Bronchial epithelial cell (primary cell): ENCODE results near the gene BEST1. TPM values are rescaled to one million over a fixed set of nuclear protein-coding genes. Genes with fewer than 3 reads are reported as not detected.

Experiments used
- DNase-seq: peaks from one replicate; pipeline ENCODE4 v3.0.0-alpha.2; 2010; ENCODE audit warnings: low read depth
- FAIRE-seq: peaks from 2 replicates; lab custom pipeline; 2011; peaks lifted over from hg19 to GRCh38; lab: Jason Lieb, UNC
- H3K27me3 ChIP-seq: 2 replicates; pipeline ENCODE4 v1.5.1; 2011; ENCODE audit warnings: low read length; ENCODE audit not compliant: control insufficient read depth, insufficient read depth
- H3K36me3 ChIP-seq: 2 replicates; pipeline ENCODE4 v1.5.1; 2011; ENCODE audit warnings: low read length; ENCODE audit not compliant: control insufficient read depth, insufficient read depth
- H3K4me3 ChIP-seq: 2 replicates; pipeline ENCODE4 v1.5.1; 2011; ENCODE audit warnings: mild to moderate bottlenecking, low read depth, low read length, control low read depth
- total RNA-seq: library from RNA; depleted of rRNA; stranded (reverse); fragments of >200 nt; gene quantifications from 2 replicates; pipeline ENCODE4 v1.2.1, GENCODE V29; 2014
- TF ChIP-seq, protein P1 (sequence below): IDR thresholded peaks from 2 replicates; pipeline ENCODE4 v1.5.1; 2011; ENCODE audit warnings: mild to moderate bottlenecking, moderate library complexity, low read length, control low read depth, inconsistent platforms; ENCODE audit not compliant: insufficient read depth, severe bottlenecking

Gene BEST1
- total RNA-seq, 1 donor from 2014 or later: 3.7 TPM

DNA sequence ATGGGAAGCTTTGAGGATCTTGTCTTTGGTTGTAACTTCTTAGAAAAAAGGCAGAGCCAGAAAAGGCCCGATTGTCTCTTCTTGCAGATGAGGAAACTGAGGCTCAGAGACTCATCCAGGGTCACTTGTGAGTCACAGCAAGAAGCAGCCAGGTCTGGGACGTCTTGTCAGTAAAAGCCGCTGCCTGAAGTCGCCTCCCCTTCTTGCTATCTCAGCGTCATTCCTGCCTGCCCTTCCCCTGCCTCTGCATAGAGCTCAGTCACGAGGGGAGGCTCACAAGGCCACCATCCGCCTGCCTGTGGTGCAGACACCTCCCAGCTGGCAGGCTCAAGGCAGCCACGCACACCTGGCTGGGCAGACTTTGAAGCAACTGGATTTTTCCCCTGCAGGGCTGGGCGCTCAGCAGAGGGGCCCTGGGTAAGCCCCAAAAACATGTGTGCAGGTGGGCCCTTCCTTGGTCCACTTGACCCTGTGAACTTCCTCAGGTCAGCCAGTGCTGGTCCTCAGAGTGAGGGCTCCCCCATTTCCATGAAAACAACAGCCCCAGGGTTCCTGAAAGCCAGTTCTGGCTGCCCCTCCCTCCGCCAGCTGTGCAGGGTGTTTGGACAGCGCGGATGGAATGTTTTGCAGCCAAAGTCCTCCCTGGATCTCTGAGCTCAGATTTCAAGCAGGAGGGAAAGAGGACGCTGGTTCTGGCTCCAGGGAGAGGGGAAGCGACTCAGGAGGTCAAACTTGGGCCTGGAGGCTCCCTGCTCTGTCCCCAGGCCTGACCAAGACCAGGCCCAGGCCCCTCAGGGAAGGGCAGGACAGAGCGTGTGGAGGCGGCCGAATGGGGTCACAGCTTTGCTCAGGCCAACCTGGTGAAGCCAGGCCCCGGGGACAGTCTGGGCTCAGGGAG is 26.7 kb upstream of the BEST1 start:
- Histone ChIP-seq H3K4me3 (no peak overlapping the region), H3K36me3 (no peaks in the 10 kb centered on the region), H3K27me3 (peaks cover 8% of the 10 kb centered on the region)
- TF ChIP-seq, protein P1, sequence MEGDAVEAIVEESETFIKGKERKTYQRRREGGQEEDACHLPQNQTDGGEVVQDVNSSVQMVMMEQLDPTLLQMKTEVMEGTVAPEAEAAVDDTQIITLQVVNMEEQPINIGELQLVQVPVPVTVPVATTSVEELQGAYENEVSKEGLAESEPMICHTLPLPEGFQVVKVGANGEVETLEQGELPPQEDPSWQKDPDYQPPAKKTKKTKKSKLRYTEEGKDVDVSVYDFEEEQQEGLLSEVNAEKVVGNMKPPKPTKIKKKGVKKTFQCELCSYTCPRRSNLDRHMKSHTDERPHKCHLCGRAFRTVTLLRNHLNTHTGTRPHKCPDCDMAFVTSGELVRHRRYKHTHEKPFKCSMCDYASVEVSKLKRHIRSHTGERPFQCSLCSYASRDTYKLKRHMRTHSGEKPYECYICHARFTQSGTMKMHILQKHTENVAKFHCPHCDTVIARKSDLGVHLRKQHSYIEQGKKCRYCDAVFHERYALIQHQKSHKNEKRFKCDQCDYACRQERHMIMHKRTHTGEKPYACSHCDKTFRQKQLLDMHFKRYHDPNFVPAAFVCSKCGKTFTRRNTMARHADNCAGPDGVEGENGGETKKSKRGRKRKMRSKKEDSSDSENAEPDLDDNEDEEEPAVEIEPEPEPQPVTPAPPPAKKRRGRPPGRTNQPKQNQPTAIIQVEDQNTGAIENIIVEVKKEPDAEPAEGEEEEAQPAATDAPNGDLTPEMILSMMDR: no peak
- DNase-seq (no peak), FAIRE-seq (no peak)

GRCh38 chr11:61924064-61924455 is 26.1 kb upstream of the BEST1 start:
- Histone ChIP-seq H3K27me3 (peaks cover 5% of the 10 kb centered on the region), H3K36me3 (no peaks in the 10 kb centered on the region), H3K4me3 (no peak overlapping the region)
- TF ChIP-seq, protein P1: no peak
- DNase-seq (no peak), FAIRE-seq (no peak)

DNA sequence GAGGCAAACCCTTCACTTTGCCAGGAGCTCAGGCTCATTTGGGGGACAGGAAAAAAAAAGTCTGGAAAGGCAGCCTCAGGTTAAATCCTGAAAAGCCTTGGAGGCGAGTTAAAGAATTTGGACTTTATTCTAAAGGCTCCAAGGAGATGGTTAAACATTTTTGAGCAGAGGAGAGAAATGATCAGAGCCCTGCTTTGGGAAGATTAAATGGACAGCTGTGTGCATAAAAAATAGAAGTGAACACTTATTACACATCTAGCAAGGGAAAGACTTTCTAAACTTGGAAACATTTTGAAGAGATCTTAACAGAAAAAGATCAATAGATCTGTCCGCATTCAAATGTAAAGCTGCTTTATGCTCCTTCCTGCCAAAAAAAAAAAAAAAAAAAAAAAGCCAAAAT is 24.4 kb upstream of the BEST1 start:
- TF ChIP-seq, protein P1: no peak
- no peaks in the 10 kb centered on the region for H3K27me3 ChIP-seq
- no peak for DNase-seq
- no peak overlapping the region for H3K4me3 ChIP-seq
- FAIRE-seq: no peak
- no peaks in the 10 kb centered on the region for H3K36me3 ChIP-seq

- Histone ChIP-seq H3K36me3 (no peaks in the 10 kb centered on the region), H3K27me3 (no peaks in the 10 kb centered on the region), H3K4me3 (no peak overlapping the region)
- no peak for FAIRE-seq
- TF ChIP-seq, protein P1: no peak
- no peak for DNase-seq
Observed at GRCh38 chr11:61926235-61926634, 23.9 kb upstream of the BEST1 start.

DNA sequence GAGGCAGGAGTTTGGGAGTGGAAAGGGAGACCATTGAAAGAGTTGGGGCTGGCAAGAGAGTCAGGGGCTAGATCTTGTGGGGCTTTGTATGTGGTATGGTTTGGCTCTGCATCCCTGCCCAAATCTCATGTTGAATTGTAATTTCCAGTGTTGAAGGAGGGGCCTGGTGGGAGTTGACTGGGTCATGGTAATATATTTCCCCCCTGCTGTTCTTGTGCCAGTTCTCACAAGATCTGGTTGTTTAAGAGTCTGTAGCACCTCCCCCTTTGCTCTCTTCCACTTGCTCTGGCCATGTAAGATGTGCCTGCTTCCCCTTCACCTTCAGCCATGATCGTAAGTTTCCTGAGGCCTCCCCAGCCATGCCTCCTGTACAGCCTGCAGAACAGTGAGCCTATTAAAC is 22.6 kb upstream of the BEST1 start:
- Histone ChIP-seq H3K36me3 (no peaks in the 10 kb centered on the region), H3K27me3 (no peaks in the 10 kb centered on the region), H3K4me3 (no peak overlapping the region)
- TF ChIP-seq, protein P1: no peak
- DNase-seq: no peak
- FAIRE-seq: no peak
